GM20000 (cell line): ENCODE measurements around the gene PTPRE.
A peak's percentile ranks its signal among the peaks of the same experiment; 100 is the strongest.

Experiments used
- DNase-seq: peaks from one replicate; pipeline ENCODE4 v3.0.0; 2012; ENCODE audit warnings: low spot score
- CTCF ChIP-seq: IDR thresholded peaks from 2 replicates; pipeline ENCODE4 v1.5.1; 2012; ENCODE audit warnings: mild to moderate bottlenecking, control low read depth; ENCODE audit errors: extremely low read depth, missing control alignments

PTPRE gene

DNA sequence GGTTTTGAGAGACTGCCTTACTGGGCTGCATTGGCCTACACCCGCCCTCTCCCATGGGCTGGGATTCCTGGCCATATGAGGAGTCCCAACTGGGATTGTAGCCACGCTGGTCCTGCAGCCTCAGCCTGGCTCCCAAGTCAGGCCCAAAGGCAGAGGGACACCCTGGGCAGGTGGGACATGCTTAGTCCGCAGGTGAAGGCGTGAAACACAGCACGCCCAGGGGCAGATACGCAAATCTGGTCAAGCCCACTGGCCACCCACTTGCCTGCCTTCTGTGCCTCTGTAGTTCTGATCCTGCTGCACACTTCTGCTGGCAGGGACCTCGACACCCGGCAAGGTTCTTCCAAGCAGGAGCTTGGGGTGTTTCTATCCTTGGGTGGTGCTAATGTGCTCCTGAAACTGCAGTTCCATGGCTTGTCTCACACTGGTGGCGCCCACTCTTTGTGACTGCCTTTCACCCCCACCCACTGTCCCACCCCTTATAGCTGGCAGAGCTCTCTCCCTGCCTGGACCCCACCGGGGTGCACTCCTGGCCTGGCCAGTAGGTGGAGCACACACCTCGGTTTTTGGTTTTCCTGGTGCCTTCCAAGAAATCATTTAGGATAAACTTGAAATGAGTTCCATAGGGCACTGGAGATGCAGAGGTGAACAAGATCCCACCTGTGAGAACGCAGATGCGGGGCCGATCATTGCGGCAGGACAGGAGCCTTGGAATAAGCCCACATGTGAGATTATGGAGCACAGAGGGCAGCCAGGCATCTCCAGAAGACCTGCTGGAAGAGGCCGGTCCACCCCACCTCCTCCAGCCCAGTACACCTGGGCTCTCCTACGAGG lies 171.4 kb downstream of the PTPRE start:
- DNase-seq: peak; percentile 69
- TF ChIP-seq CTCF: peak; percentile 66

DNA sequence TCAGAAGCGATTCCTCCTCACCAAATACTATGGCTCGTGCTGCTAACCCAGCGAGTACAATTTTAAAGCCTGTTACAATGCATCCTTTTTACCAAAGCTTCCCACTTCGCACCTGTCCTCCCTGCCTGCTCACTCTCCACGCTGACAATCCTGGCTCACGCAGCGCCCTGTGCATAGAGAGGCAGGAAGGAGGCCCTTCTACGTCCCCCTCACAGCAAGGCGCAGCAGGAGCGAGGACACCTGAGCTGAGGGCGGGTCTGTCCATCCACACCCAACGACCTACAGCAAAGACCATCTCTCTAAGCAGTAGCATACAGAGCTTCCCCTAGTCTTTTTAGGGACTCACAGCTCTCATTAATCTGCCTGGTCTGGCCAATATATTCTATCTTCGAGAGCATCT lies 173.3 kb downstream of the PTPRE start:
- no peak for DNase-seq
- no peak for TF ChIP-seq CTCF

DNA sequence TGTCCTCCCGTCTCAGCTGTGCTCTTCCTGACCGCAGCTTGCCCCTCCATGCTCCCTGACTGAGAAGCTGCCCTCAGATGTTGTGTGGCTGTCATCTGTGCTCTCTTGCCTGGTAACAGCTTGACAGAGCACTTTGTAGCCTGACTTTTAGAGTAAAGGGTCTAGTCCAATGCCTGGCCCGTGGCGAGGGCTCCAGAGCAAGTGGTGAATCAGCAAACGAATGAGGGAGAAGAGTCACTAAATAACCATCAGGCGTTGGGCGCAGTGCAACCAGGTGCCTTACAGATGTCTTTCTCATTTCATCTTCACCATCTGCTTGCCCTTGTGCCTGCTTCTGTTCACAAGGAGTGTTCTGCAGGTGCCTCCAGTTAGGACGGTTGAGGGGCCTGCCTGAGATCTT lies 173.7 kb downstream of the PTPRE start:
- TF ChIP-seq CTCF: no peak
- no peak for DNase-seq

DNA sequence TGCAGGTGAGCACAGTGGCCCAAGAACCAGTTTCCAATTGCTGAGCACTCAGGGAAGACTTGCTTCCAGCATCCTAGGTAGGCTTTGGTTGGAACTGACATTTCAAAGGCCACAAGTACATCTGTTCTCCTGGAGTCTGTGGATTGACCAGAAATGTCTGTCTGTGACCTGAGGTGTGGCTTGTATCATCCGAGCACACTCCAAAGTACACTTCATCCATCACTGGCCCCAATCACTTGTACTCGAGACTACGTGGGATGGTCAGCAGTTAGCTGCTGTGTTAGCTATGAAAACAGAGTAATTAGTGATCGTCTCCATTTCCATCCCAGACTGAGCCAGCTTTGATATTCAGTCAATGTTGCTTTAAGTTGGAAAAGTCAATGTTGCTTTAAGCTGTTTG lies 174.3 kb downstream of the PTPRE start:
- TF ChIP-seq CTCF: no peak
- no peak for DNase-seq

GRCh38 chr10:128081720-128082119 lies 174.8 kb downstream of the PTPRE start:
- no peak for DNase-seq
- no peak for TF ChIP-seq CTCF

DNA sequence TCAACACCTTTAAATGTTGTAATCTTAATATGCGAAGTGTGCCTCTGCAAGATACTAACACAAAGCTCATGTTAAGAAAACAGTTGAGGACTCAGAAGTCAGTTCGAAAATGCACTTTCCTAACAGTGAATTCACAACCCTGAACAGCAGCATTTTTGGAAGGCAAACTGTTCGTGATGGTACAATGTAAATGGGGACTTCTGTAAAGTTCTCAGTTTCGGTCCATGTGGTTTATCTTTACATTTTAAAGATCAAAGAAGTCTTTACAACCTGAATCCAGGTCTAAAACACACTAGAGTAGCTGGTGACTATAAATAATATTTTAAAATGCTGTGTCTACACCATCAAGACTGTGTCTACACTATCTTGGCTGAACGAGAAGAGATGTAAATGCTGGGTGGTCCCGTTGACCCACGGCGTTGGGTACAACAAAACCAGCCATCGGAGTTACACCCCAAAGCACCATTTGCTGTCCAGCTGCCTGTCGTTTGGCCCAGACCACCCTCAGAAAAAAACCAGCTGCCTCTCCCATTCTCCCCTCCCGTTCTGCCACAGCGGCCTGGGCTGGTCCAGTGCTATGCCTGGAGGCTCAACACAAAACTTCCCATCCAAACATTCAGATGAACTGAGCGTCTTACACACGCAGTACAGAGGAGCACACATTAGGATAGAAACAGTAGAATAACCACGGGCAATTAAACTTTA lies 176.4 kb downstream of the PTPRE start:
- no peak for DNase-seq
- no peak for TF ChIP-seq CTCF

DNA sequence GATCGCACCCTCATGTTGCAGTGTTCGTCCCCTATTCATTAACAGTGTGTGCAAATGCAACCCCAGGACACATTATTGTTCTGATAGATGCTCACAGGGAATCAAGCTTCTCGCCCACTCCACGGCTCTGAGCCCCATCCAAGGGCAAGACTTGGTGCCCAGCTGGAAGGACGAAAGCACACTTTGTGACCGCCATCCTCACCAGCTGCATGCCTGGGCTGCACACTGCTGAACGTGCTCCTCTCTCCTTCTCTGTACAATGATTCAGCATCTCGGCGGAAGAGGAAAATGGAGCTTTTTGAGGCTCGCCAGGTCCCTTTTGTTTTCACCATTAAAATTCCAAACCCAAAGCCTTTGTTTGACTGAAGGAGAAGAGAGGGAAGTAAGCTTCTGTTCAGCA lies 177.5 kb downstream of the PTPRE start:
- no peak for DNase-seq
- TF ChIP-seq CTCF: no peak
